ENCODE data around the gene LMX1B.

Gene LMX1B

DNA sequence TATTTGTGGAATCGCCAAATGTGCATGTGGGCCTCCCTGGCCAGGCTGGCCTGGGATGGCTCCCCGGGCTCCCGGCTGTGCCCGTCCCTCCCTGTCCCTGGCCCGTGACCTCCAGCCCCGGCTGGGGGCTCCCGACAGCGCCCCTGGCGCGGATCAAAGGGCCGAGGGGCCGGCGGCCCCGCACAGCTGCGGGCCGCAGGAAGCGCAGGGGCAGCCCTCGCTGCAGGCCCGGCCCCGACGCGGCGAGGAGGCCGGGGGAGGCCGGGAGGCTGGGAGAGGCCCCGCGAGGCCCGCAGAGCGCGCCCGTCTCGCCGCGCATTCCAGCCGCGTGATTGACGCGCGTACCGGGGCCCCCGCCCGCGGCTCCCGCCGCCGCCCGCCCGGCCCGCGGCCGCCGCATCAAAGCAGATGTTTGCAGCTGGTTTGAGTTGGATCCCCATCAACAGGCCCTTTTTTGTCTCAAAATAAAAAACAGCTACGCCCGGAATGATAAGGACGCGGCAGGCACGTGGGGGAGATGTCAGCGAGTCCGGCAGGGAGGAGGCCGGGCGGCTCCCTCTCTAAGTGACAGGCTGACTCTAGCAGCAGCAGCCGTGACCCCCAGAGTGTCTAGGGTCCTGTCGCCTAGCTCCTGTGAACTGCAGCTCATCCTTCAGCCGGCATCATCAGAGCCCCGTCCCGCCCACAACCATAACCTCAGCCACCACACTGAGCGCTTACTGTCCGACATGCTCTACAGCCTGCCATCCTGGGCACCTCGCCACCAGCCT, 69.4 kb downstream of the LMX1B start:
- TF ChIP-seq, protein P1, sequence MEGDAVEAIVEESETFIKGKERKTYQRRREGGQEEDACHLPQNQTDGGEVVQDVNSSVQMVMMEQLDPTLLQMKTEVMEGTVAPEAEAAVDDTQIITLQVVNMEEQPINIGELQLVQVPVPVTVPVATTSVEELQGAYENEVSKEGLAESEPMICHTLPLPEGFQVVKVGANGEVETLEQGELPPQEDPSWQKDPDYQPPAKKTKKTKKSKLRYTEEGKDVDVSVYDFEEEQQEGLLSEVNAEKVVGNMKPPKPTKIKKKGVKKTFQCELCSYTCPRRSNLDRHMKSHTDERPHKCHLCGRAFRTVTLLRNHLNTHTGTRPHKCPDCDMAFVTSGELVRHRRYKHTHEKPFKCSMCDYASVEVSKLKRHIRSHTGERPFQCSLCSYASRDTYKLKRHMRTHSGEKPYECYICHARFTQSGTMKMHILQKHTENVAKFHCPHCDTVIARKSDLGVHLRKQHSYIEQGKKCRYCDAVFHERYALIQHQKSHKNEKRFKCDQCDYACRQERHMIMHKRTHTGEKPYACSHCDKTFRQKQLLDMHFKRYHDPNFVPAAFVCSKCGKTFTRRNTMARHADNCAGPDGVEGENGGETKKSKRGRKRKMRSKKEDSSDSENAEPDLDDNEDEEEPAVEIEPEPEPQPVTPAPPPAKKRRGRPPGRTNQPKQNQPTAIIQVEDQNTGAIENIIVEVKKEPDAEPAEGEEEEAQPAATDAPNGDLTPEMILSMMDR (IDR thresholded peaks at IDR 0.05; ENCODE audit: control insufficient read depth, insufficient read depth, low read depth, low read length, missing control alignments) = no peak
- no peak overlapping the region for H3K4me3 ChIP-seq (ENCODE audit: control insufficient read depth, low read depth, low read length)
- DNase-seq (ENCODE audit: low read depth) = no peak

DNA sequence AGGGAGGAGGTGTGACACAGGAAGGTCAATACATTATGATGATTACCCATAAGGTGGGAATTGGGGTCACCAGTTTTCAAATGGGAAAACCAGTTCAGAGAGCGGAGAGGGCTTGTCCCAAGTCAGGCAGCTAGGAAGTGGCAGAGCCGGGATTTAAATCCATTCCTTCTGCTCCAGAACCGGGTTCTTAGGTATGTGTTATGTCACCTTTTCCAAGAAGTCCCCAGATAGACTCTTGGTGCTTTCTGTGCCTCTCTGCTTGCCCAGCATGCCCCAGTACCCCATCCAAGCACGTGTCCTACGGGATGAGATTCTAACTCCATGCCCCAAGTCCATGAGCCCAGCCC, 69.9 kb downstream of the LMX1B start:
- no peak overlapping the region for H3K4me3 ChIP-seq (ENCODE audit: control insufficient read depth, low read depth, low read length)
- no peak for DNase-seq (ENCODE audit: low read depth)
- TF ChIP-seq, protein P1 (IDR thresholded peaks at IDR 0.05; ENCODE audit: control insufficient read depth, insufficient read depth, low read depth, low read length, missing control alignments) = no peak

DNA sequence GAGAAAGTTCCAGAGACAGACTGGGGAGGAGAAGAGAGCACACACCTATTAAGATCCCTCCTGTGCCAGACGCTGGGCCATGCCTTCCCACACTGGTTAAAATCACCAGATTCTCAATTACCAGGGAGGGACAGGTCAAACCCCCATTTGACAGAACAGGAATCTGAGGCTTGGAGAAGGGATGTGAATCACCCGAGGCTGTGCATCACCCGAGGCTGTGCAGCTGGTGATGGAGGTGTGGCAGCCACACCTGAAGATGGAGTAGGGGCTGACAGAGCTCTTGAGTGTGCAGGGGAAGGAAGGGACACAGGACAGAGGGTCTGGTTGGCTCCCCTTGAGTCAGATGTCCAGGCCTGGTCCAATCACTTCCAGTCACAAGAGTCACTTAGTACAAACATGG, 70.6 kb downstream of the LMX1B start:
- no peak for DNase-seq (ENCODE audit: low read depth)
- TF ChIP-seq, protein P1 (IDR thresholded peaks at IDR 0.05; ENCODE audit: control insufficient read depth, insufficient read depth, low read depth, low read length, missing control alignments) = no peak
- no peak overlapping the region for H3K4me3 ChIP-seq (ENCODE audit: control insufficient read depth, low read depth, low read length)

DNA sequence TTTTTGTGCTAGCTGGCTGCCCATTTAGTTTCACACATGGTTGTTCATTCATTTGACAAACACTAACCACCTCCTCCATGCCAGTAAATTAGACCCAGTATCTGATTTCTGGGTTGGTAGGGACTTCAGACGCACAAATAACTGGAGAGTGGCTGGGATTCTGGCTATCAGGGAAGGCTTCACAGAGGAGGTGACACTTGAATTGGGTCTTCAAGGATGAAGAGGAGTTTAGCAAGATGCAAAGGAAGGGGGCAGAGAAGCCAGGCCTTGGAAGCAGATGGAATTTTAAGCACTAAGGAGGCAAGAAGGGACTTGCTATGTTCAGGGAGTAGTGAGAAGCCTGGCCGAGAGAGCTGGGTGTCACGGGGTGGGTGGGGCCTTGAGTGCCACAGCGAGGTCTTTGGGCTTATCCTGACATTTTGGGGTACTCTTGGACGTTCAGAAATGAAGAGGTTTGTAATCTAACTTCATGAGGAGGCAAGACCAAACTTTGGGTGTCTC, 71.3 kb downstream of the LMX1B start:
- DNase-seq (ENCODE audit: low read depth) = no peak
- TF ChIP-seq, protein P1 (IDR thresholded peaks at IDR 0.05; ENCODE audit: control insufficient read depth, insufficient read depth, low read depth, low read length, missing control alignments) = no peak
- no peak overlapping the region for H3K4me3 ChIP-seq (ENCODE audit: control insufficient read depth, low read depth, low read length)

DNA sequence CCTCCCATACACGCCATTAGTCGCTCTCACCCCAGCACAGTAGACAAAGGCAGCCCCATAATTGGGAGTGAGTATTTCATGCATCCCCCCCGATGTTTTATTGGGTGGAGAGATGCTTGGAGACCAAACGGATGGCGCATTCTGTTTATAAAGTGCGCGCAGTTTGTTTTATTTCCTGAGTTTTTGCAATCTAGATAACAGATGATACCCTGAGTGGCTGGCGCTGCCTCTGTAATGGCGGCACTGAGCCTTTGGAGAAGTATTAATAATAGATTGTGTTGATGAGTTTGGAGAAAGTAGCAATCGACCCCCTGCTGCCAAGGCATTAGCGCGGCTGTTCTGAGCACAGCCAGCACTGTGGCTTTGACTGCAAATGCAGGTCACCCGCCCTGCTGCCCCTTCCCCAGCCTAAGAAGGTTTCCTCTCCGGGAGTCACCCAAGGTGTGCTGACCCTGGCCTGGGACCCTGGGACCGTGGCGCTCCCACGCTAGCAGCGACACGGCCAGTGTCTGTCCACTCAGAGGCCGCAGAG, 74.3 kb downstream of the LMX1B start:
- TF ChIP-seq, protein P1 (IDR thresholded peaks at IDR 0.05; ENCODE audit: control insufficient read depth, insufficient read depth, low read depth, low read length, missing control alignments) = no peak
- no peak overlapping the region for H3K4me3 ChIP-seq (ENCODE audit: control insufficient read depth, low read depth, low read length)
- DNase-seq (ENCODE audit: low read depth) = no peak

DNA sequence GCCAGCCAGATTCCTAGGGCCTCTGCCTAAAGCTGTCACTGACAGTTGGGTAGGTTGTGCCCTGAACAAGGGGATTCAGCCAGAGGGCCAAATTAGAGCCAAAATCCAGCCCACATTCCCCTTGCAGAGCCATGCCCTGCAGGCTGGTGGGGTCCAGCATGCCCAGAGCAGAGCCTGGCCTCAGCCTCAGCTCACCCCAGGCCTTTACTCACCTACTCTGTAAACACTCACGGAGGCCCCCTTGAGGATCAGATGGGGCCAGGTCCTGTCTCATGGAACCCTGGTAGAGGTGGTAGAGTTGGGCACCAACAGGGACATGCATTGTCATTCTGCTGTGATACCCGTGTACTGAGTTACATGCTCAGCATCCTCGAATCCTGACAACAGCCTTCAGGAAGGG, 74.9 kb downstream of the LMX1B start:
- no peak for DNase-seq (ENCODE audit: low read depth)
- no peak overlapping the region for H3K4me3 ChIP-seq (ENCODE audit: control insufficient read depth, low read depth, low read length)
- TF ChIP-seq, protein P1 (IDR thresholded peaks at IDR 0.05; ENCODE audit: control insufficient read depth, insufficient read depth, low read depth, low read length, missing control alignments) = no peak
